ENCODE results near the gene PLAAT4. TPM values are rescaled to one million over a fixed set of nuclear protein-coding genes. Genes with fewer than 3 reads are reported as not detected.

Gene PLAAT4
- total and polyA plus RNA-seq, 3 donors from 2014 or later, result 9.8 to 35.0 (median 14.2) TPM

GRCh38 chr11:63491240-63491587 lies 45.4 kb upstream of the PLAAT4 start:
- H3K27me3 ChIP-seq, result no peaks in the 10 kb centered on the region
- H3K9me3 ChIP-seq, result no peaks in the 10 kb centered on the region
- TF ChIP-seq POLR2A (IDR thresholded peaks at IDR 0.05) (no peak), CTCF (IDR thresholded peaks at IDR 0.05) (no peak)
- peak overlapping the region; percentile 56 to 93 for H3K27ac ChIP-seq
- peaks cover 27% of the 10 kb centered on the region for H3K4me1 ChIP-seq
- no peaks in the 10 kb centered on the region for H3K36me3 ChIP-seq (ENCODE audit: low read depth, missing control alignments)
- intact Hi-C loops (cut with DNase I; ENCODE audit: low total_unique reads), result no loop called here
- 0 to 1% methylated on average over 13 of the region's 13 CpGs for WGBS, 2 donors
- DNase-seq, result no peak
- H3K4me3 ChIP-seq, result peak overlapping the region; percentile 48 to 71

- H3K27ac ChIP-seq, result peak overlapping the region; percentile 56 to 93
- no peaks in the 10 kb centered on the region for H3K27me3 ChIP-seq
- WGBS, 2 donors, result 24 to 27% methylated on average over 11 of the region's 11 CpGs
- no peaks in the 10 kb centered on the region for H3K9me3 ChIP-seq
- no peaks in the 10 kb centered on the region for H3K36me3 ChIP-seq (ENCODE audit: low read depth, missing control alignments)
- DNase-seq, result peak; percentile 65
- intact Hi-C loops (cut with DNase I; ENCODE audit: low total_unique reads), result no loop called here
- H3K4me1 ChIP-seq, result peaks cover 27% of the 10 kb centered on the region
- peak overlapping the region; percentile 48 to 71 for H3K4me3 ChIP-seq
- no peak for TF ChIP-seq CTCF (IDR thresholded peaks at IDR 0.05)
These were observed 44.8 kb upstream of the PLAAT4 start for GRCh38 chr11:63491636-63492372.

- intact Hi-C loops (cut with DNase I; ENCODE audit: low total_unique reads), result no loop called here
- no peak overlapping the region for H3K4me3 ChIP-seq
- TF ChIP-seq CTCF (IDR thresholded peaks at IDR 0.05) (no peak), POLR2A (IDR thresholded peaks at IDR 0.05) (no peak)
- DNase-seq, result no peak
- no peaks in the 10 kb centered on the region for H3K36me3 ChIP-seq (ENCODE audit: low read depth, missing control alignments)
- H3K4me1 ChIP-seq, result peaks cover 27% of the 10 kb centered on the region
- no peaks in the 10 kb centered on the region for H3K9me3 ChIP-seq
- 91 to 100% methylated on average over 1 of the region's 1 CpG for WGBS, 2 donors
- peak overlapping the region; percentile 56 to 93 for H3K27ac ChIP-seq
- H3K27me3 ChIP-seq, result no peaks in the 10 kb centered on the region
These were observed 44.2 kb upstream of the PLAAT4 start for GRCh38 chr11:63492441-63492840.

- intact Hi-C loops (cut with DNase I; ENCODE audit: low total_unique reads), result no loop called here
- Histone ChIP-seq H3K9me3 (no peaks in the 10 kb centered on the region), H3K27me3 (no peaks in the 10 kb centered on the region), H3K4me3 (no peak overlapping the region), H3K4me1 (peaks cover 27% of the 10 kb centered on the region), H3K27ac (peak overlapping the region in 1 of 2 donors; percentile 1), H3K36me3 (ENCODE audit: low read depth, missing control alignments) (no peaks in the 10 kb centered on the region)
- WGBS, 2 donors, result 76 to 84% methylated on average over 1 of the region's 1 CpG
- DNase-seq, result no peak
- TF ChIP-seq CTCF (IDR thresholded peaks at IDR 0.05) (no peak), POLR2A (IDR thresholded peaks at IDR 0.05) (no peak)
These were observed 43.5 kb upstream of the PLAAT4 start for GRCh38 chr11:63493127-63493526.

- no peak for TF ChIP-seq CTCF (IDR thresholded peaks at IDR 0.05)
- TF ChIP-seq POLR2A (IDR thresholded peaks at IDR 0.05), result no peak
- DNase-seq, result no peak
- intact Hi-C loops (cut with DNase I; ENCODE audit: low total_unique reads), result no loop called here
- H3K4me1 ChIP-seq, result peaks cover 22% of the 10 kb centered on the region
- no peaks in the 10 kb centered on the region for H3K9me3 ChIP-seq
- 90 to 91% methylated on average over 6 of the region's 6 CpGs for WGBS, 2 donors
- peak overlapping the region; percentile 18 to 63 for H3K27ac ChIP-seq
- no peak overlapping the region for H3K4me3 ChIP-seq
- H3K36me3 ChIP-seq (ENCODE audit: low read depth, missing control alignments), result no peaks in the 10 kb centered on the region
- H3K27me3 ChIP-seq, result no peaks in the 10 kb centered on the region
These were observed 41.6 kb upstream of the PLAAT4 start for GRCh38 chr11:63494975-63495374.
